ENCODE results near the gene AGPAT2.

Gene AGPAT2

DNA sequence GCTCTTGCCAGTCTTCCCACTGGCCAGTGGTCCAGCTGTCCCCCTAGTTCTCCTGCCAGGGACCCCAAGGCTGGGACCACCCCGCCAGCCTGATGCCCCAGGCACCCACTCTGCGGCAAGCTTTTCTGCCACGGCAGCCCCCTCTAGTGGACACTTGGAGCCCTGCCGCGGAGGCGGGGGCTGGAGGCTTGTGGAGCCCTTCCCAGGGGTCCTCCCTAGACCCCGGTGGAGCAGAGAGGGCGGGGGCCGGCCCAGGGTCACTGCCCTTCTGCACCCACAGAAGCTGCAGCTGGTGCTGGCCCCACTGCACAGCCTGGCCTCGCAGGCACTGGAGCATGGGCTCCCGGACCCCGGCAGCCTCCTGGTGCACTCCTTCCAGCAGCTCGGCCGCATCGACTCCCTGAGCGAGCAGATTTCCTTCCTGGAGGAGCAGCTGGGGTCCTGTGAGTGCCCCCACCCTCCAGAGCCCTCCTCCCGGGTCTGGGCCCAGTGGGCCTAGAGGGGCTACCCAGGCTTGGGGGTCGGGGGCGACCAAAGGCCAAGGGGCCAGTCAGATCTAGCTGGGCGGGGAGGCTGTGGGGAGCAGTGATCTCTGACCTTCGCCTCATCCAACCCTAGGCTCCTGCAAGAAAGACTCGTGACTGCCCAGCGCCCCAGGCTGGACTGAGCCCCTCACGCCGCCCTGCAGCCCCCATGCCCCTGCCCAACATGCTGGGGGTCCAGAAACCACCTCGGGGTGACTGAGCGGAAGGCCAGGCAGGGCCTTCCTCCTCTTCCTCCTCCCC is 15.4 kb downstream of the AGPAT2 start:
- DNase-seq (peak; percentile 58), ATAC-seq (ENCODE audit: insufficient read depth, low read depth) (peak; percentile 80)
- no peak overlapping the region for H3K4me3 ChIP-seq (ENCODE audit: low read depth in 1 of 2, low read length in 2 of 2)
- H3K9ac ChIP-seq (ENCODE audit: low read depth, low read length) = no peak overlapping the region
- no peaks in the 10 kb centered on the region for H3K27me3 ChIP-seq (ENCODE audit: insufficient read depth, low read length, poor library complexity)
- H3K79me2 ChIP-seq (ENCODE audit: insufficient read depth, low read length) = no peaks in the 10 kb centered on the region
- H3K4me2 ChIP-seq (ENCODE audit: insufficient read depth, low read length) = no peak overlapping the region
- no peak overlapping the region for H2AFZ ChIP-seq (ENCODE audit: low read depth, low read length)
- H4K20me1 ChIP-seq (ENCODE audit: insufficient read depth, low read length) = no peaks in the 10 kb centered on the region
- TF ChIP-seq, protein P1, sequence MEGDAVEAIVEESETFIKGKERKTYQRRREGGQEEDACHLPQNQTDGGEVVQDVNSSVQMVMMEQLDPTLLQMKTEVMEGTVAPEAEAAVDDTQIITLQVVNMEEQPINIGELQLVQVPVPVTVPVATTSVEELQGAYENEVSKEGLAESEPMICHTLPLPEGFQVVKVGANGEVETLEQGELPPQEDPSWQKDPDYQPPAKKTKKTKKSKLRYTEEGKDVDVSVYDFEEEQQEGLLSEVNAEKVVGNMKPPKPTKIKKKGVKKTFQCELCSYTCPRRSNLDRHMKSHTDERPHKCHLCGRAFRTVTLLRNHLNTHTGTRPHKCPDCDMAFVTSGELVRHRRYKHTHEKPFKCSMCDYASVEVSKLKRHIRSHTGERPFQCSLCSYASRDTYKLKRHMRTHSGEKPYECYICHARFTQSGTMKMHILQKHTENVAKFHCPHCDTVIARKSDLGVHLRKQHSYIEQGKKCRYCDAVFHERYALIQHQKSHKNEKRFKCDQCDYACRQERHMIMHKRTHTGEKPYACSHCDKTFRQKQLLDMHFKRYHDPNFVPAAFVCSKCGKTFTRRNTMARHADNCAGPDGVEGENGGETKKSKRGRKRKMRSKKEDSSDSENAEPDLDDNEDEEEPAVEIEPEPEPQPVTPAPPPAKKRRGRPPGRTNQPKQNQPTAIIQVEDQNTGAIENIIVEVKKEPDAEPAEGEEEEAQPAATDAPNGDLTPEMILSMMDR (IDR thresholded peaks at IDR 0.05; ENCODE audit: borderline replicate concordance, extremely low read depth, low read length, poor library complexity, severe bottlenecking) = peak; percentile 84
- TF ChIP-seq EZH2 (IDR thresholded peaks at IDR 0.05; ENCODE audit: borderline replicate concordance, low read depth, low read length, severe bottlenecking) = no peak
- H3K27ac ChIP-seq (ENCODE audit: low read length) = no peak overlapping the region
- H3K9me3 ChIP-seq (ENCODE audit: insufficient read depth, low read length, severe bottlenecking) = no peaks in the 10 kb centered on the region
- 0 out of 2 replicates have a peak, but pooled peaks cover 3% of the 10 kb centered on the region for H3K36me3 ChIP-seq (ENCODE audit: insufficient read depth, low read length)
- no peaks in the 10 kb centered on the region for H3K4me1 ChIP-seq (ENCODE audit: insufficient read depth, low read length)

DNA sequence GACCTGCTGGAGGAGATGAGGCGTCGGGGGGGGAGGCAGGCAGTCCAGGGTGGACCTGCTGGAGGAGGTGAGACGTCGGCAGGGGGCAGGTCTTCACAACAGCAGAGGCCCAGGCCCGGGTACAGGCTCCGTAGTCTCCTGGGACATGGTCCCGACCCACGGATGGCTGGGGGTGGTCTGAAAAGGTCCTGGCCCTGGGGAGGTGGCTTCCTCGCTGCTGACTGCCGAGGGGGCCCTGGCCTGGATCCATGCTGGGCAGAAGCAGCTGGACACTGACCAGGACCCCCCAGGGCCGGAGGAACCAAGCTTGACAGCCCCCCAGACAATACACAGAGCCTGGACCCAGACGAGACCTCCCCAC is 16.0 kb downstream of the AGPAT2 start:
- Histone ChIP-seq H3K36me3 (ENCODE audit: insufficient read depth, low read length) (0 out of 2 replicates have a peak, but pooled peaks cover 3% of the 10 kb centered on the region), H2AFZ (ENCODE audit: low read depth, low read length) (no peak overlapping the region), H3K27me3 (ENCODE audit: insufficient read depth, low read length, poor library complexity) (no peaks in the 10 kb centered on the region), H3K9ac (ENCODE audit: low read depth, low read length) (no peak overlapping the region), H3K9me3 (ENCODE audit: insufficient read depth, low read length, severe bottlenecking) (no peaks in the 10 kb centered on the region), H3K27ac (ENCODE audit: low read length) (no peak overlapping the region), H3K79me2 (ENCODE audit: insufficient read depth, low read length) (no peaks in the 10 kb centered on the region), H3K4me2 (ENCODE audit: insufficient read depth, low read length) (no peak overlapping the region), H3K4me1 (ENCODE audit: insufficient read depth, low read length) (no peaks in the 10 kb centered on the region), H3K4me3 (ENCODE audit: low read depth in 1 of 2, low read length in 2 of 2) (no peak overlapping the region), H4K20me1 (ENCODE audit: insufficient read depth, low read length) (no peaks in the 10 kb centered on the region)
- TF ChIP-seq EZH2 (IDR thresholded peaks at IDR 0.05; ENCODE audit: borderline replicate concordance, low read depth, low read length, severe bottlenecking) = no peak
- TF ChIP-seq, protein P1 (IDR thresholded peaks at IDR 0.05; ENCODE audit: borderline replicate concordance, extremely low read depth, low read length, poor library complexity, severe bottlenecking) = no peak
- DNase-seq (no peak), ATAC-seq (ENCODE audit: insufficient read depth, low read depth) (no peak)

DNA sequence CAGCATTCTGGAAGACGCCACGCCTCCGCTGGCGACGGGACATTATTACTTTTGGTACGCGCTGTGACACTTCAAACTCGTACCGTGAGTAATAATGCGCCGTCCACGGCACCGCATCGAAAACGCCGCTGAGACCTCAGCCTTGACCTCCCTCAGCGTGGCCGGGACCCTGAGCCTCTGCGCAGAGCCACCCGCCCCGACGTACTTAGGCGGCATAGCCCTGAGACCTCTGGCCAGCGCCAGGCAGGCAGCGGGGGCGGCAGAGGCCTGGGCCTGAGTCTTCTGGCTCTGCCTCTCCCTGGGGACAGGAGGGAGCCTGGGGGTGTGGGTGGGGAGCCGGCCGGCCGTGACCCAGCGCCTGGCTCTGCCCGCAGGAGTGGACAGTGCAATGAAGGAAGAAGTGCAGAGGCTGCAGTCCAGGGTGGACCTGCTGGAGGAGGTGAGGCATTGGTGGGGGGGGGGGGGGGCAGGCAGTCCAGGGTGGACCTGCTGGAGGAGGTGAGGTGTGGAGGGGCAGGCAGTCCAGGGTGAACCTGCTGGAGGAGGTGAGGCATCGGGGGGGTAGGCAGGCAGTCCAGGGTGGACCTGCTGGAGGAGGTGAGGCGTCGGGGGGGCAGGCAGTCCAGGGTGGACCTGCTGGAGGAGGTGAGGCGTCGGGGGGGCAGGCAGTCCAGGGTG is 16.5 kb downstream of the AGPAT2 start:
- no peak for TF ChIP-seq EZH2 (IDR thresholded peaks at IDR 0.05; ENCODE audit: borderline replicate concordance, low read depth, low read length, severe bottlenecking)
- TF ChIP-seq, protein P1 (IDR thresholded peaks at IDR 0.05; ENCODE audit: borderline replicate concordance, extremely low read depth, low read length, poor library complexity, severe bottlenecking) = no peak
- no peak for DNase-seq
- no peak for ATAC-seq (ENCODE audit: insufficient read depth, low read depth)
- Histone ChIP-seq H2AFZ (ENCODE audit: low read depth, low read length) (no peak overlapping the region), H3K27me3 (ENCODE audit: insufficient read depth, low read length, poor library complexity) (no peaks in the 10 kb centered on the region), H3K79me2 (ENCODE audit: insufficient read depth, low read length) (no peaks in the 10 kb centered on the region), H4K20me1 (ENCODE audit: insufficient read depth, low read length) (no peaks in the 10 kb centered on the region), H3K4me1 (ENCODE audit: insufficient read depth, low read length) (no peaks in the 10 kb centered on the region), H3K27ac (ENCODE audit: low read length) (no peak overlapping the region), H3K36me3 (ENCODE audit: insufficient read depth, low read length) (0 out of 2 replicates have a peak, but pooled peaks cover 3% of the 10 kb centered on the region), H3K4me3 (ENCODE audit: low read depth in 1 of 2, low read length in 2 of 2) (no peak overlapping the region), H3K9ac (ENCODE audit: low read depth, low read length) (no peak overlapping the region), H3K4me2 (ENCODE audit: insufficient read depth, low read length) (no peak overlapping the region), H3K9me3 (ENCODE audit: insufficient read depth, low read length, severe bottlenecking) (no peaks in the 10 kb centered on the region)

Data from DND-41 (cell line).